ENCODE data around the gene ARRB1. TPM values are rescaled to one million over a fixed set of nuclear protein-coding genes. Genes with fewer than 3 reads are reported as not detected.

Gene ARRB1
- total RNA-seq, 2 donors from 2014 or later, result 10.7 to 14.7 TPM

DNA sequence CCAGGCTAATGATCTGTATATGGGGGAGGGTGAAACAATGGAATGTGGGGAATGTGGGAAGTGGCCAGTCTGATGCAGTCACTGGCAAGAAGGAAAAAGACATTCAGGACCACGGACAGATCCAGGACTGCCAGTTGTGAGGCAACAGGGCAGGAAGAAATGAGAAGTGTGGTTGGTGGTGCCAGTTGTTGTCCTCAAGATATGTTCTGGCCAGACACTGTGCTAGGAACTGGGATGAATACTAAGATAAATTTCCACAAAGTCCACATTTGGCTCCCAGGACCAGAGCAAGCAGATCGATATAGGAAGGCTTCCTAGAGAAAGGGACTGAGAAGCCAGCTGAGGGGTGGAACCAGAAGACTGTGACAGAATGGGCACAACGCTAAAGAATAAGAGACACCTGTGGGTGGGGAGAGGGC lies 117.7 kb downstream of the ARRB1 start:
- Mint-ChIP-seq H3K27me3 (peaks cover 10% of the 10 kb centered on the region), H3K9me3 (peaks cover 4% of the 10 kb centered on the region), H3K36me3 (ENCODE audit: low read depth) (no peaks in the 10 kb centered on the region), H3K4me1 (peaks cover 4% of the 10 kb centered on the region), H3K27ac (no peak overlapping the region), H3K4me3 (no peak overlapping the region)
- ATAC-seq (replicated peaks), result no peak

DNA sequence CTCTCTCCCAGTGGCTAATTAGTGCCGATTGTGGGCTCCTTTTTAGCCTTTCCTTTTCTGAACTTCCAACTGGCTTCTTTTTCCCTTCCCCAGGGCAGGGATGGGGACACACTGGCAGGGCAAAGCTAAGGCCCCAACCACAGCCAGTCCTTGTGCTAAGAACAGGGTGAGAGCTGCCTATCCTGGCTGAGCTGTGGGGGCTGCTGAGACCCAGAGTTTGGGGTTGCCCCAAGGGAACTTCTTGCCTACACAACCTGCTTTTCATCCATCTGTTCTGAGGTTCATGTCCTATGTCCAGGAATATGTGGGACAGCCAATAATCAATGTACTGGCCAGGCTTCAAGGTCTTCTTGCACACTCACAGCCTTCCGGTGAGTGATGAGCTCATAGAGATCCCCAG lies 120.8 kb downstream of the ARRB1 start:
- Mint-ChIP-seq H3K27ac (no peak overlapping the region), H3K4me3 (no peak overlapping the region), H3K4me1 (peaks cover 4% of the 10 kb centered on the region), H3K27me3 (peaks cover 5% of the 10 kb centered on the region), H3K36me3 (ENCODE audit: low read depth) (no peaks in the 10 kb centered on the region), H3K9me3 (peaks cover 4% of the 10 kb centered on the region)
- no peak for ATAC-seq (replicated peaks)

DNA sequence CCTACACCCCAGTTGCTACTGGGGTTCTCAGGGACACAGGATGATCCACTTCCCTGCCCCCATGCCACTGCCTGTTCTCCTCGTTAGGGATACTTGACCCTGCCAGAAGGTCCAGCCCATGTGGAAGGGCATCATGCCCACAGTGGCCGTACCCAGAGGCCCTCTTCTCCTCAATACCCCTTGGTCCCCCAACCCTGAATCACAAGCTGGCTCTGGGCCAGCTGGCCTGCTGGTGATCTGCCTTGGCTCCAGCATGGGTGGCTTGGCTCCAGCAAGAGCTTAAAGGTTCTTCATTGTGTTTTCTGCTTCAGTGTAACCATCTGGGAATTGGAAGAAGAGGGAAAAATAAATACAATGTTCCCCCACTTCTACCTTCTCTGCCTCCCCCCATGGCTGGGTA lies 122.0 kb downstream of the ARRB1 start:
- Mint-ChIP-seq H3K4me1 (peaks cover 4% of the 10 kb centered on the region), H3K9me3 (peaks cover 4% of the 10 kb centered on the region), H3K4me3 (no peak overlapping the region), H3K27me3 (peaks cover 12% of the 10 kb centered on the region), H3K36me3 (ENCODE audit: low read depth) (no peaks in the 10 kb centered on the region), H3K27ac (no peak overlapping the region)
- no peak for ATAC-seq (replicated peaks)

DNA sequence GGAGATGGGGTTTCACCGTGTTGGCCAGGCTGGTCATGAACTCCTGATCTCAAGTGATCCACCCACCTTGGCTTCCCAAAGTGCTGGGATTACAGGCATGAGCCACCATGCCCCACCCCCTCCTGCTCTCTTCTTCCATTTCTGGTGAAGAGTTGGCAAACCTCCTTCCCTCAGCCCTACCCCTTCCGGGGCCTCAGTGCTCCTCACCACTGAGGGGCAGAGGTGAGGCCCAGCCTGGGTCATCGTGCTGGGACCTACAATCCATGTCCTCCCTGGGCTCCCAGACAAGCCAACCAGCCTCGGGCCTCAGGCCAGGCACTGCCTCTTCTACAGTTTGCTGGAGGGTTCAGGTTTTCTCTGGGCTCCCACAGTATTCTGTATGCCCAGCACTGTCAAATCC lies 125.7 kb downstream of the ARRB1 start:
- peak overlapping the region; percentile 72 for H3K27ac Mint-ChIP-seq
- no peaks in the 10 kb centered on the region for H3K36me3 Mint-ChIP-seq (ENCODE audit: low read depth)
- H3K4me1 Mint-ChIP-seq, result no peaks in the 10 kb centered on the region
- peaks cover 7% of the 10 kb centered on the region for H3K27me3 Mint-ChIP-seq
- H3K4me3 Mint-ChIP-seq, result no peak overlapping the region
- ATAC-seq (replicated peaks), result no peak
- H3K9me3 Mint-ChIP-seq, result no peaks in the 10 kb centered on the region

DNA sequence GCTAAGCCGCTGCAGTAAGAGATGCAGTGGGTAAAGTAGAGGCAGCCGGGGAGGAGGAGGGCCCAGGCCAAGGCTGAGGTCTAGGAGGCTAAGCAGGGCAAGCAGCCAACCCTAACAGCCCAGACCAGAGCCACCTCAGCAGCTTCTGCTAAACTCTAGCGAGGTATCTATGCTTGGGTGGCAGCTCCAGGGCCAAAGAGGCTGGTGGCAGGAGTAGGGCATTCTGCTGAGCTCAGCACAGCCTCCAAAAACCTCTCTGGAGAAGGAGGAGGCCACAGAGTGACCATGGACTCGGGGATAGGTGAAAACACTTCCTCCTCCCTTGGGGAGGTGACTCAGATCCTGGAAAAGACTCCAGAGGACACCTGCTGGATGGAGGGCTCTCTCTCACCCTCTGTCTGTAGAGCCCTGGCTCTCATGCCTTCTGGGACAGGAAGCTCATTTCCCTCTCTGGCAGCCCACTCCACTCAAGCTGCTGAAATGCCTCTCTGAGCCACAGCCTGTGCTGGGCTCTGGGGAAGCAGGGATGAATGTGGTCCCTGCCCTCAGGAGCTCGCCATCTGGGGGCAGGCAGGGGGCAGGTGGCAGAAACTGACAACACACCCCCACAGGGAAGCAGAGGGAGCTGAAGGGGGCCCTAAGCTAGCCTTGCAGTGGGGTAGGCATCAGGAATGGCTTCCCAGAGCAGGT lies 127.4 kb downstream of the ARRB1 start:
- Mint-ChIP-seq H3K4me3 (no peak overlapping the region), H3K27me3 (peaks cover 7% of the 10 kb centered on the region), H3K4me1 (no peaks in the 10 kb centered on the region), H3K9me3 (no peaks in the 10 kb centered on the region), H3K27ac (no peak overlapping the region), H3K36me3 (ENCODE audit: low read depth) (no peaks in the 10 kb centered on the region)
- ATAC-seq (replicated peaks), result no peak

DNA sequence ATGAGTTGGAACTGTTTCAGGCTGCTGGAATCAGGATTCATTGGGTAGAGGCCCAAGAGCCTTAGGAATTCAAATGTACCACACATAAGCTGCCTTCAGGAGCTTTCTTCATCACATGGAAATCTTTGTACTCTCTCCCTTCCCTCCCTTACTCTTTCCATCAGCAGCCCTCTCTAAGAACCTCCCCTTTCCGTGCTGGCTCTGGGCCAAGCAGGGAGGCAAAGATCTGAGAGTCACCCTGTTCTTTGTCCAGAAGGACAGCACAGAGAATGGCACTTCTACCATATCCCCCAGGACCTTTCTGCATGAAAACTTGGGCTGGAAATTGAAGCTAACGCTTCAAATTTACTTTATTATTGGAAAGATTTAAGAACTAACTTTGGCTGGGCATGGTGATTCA lies 131.6 kb downstream of the ARRB1 start:
- Mint-ChIP-seq H3K36me3 (ENCODE audit: low read depth) (no peaks in the 10 kb centered on the region), H3K27me3 (peaks cover 16% of the 10 kb centered on the region), H3K27ac (no peak overlapping the region), H3K4me1 (no peaks in the 10 kb centered on the region), H3K9me3 (no peaks in the 10 kb centered on the region), H3K4me3 (no peak overlapping the region)
- ATAC-seq (replicated peaks), result no peak

DNA sequence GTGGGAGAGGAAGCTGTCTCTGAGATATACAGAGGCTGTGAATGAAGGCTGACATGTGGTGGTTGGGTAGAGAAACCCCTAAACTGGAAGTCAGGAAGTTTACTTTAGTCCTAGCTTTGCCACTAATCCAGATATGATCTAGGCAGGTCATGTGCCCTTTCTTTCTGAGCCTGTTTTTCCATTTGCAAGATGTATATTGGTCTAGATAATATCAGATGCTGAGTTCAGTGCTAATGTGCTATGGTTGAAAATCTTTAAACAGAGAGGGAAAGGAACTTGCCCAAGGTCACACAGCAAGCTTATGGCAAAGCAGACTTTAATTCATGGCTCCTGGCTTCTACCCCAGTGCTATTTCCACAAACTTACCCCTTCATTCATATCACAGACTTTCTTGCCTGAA lies 136.6 kb downstream of the ARRB1 start:
- no peaks in the 10 kb centered on the region for H3K36me3 Mint-ChIP-seq (ENCODE audit: low read depth)

DNA sequence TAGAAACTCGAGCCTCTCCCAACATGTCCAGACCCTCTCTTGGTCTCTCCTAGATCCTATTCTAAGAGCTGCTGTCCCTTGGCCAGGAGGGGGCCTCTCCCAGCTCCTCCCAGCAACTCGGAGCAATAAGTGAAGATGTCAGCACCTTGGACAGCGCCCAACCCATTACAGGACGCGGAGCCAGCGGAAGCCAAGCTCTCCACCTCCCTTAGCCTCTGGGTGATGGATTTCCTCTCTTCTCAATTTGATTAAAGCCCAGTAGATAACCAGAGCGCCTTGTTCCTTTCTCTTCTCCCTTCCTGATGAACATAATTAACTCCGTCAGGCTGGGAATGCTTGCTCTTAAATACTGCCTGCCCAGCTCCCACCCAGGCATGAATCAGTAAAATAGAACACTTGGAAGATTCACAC lies 137.0 kb downstream of the ARRB1 start:
- Mint-ChIP-seq H3K4me1 (no peaks in the 10 kb centered on the region), H3K27me3 (peaks cover 22% of the 10 kb centered on the region), H3K4me3 (no peak overlapping the region), H3K9me3 (no peaks in the 10 kb centered on the region), H3K27ac (no peak overlapping the region), H3K36me3 (ENCODE audit: low read depth) (no peaks in the 10 kb centered on the region)
- ATAC-seq (replicated peaks), result peak; percentile 60

More for the DNA sequence above, 136.6 kb downstream of the ARRB1 start:
- Mint-ChIP-seq H3K9me3 (no peaks in the 10 kb centered on the region), H3K4me1 (no peaks in the 10 kb centered on the region), H3K27me3 (peaks cover 22% of the 10 kb centered on the region), H3K27ac (no peak overlapping the region), H3K4me3 (no peak overlapping the region)
- ATAC-seq (replicated peaks), result no peak

Other genes starting within 250 kb of the ARRB1 start
- 1 to 10 TPM in 1 of 2 donors, under 1 TPM in 1; 0.26 to 2.2 TPM for gene SLCO2B1, start 200.6 kb downstream of the ARRB1 start, total RNA-seq
- under 1 TPM; 0.26 to 0.40 TPM for gene TPBGL, start 110.9 kb downstream of the ARRB1 start, total RNA-seq
- 1,000 to 10,000 TPM; 4,623 to 5,372 TPM for gene RPS3, start 47.9 kb upstream of the ARRB1 start, total RNA-seq
- 1 to 10 TPM in 1 of 2 donors, under 1 TPM in 1; 0.50 to 1.2 TPM for gene KLHL35, start 81.5 kb upstream of the ARRB1 start, total RNA-seq
- 10 to 100 TPM; 26.8 to 54.2 TPM for gene GDPD5, start 174.3 kb upstream of the ARRB1 start, total RNA-seq
- 10 to 100 TPM in 1 of 2 donors, 1 to 10 TPM in 1; 8.8 to 10.2 TPM for gene SERPINH1, start 210.6 kb upstream of the ARRB1 start, total RNA-seq